ENCODE data around the gene MLXIPL. TPM values are rescaled to one million over a fixed set of nuclear protein-coding genes. Genes with fewer than 3 reads are reported as not detected.
"Not testable (repeated sequence)": the region's sequence is repeated elsewhere in the genome, so short reads cannot be mapped to it uniquely, and the experiment has no call there.

The MLXIPL gene
- total RNA-seq, 1 donor from 2014 or later: 8.7 TPM

DNA sequence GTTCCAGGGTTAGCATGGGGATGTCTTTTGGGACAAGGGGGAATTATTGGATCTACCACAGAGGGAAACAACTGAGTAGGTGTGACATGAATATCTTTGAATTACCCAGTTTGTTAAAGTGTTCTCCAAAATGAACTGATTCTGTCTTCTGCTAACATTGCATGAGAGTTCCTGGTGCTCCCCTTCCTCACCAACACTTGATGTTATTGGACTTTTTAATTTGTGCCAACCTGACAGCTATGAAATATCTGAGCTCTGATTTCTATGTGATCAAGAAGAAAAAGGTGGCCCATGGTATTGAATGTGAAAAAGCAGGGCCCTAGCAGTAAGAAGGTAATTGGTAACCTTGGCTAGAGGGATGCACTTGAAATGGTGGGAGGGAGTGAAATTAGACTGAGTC, 38.7 kb upstream of the MLXIPL start:
- Mint-ChIP-seq H3K4me1 (ENCODE audit: unreplicated experiment) (peaks cover 7% of the 10 kb centered on the region), H3K27me3 (ENCODE audit: unreplicated experiment) (no peaks in the 10 kb centered on the region), H3K4me3 (ENCODE audit: unreplicated experiment) (peak overlapping the region; percentile 19), H3K27ac (ENCODE audit: unreplicated experiment) (no peak overlapping the region), H3K9me3 (ENCODE audit: unreplicated experiment) (no peaks in the 10 kb centered on the region), H3K36me3 (ENCODE audit: low read depth, unreplicated experiment) (peaks cover 6% of the 10 kb centered on the region)
- TF ChIP-seq, protein P1, sequence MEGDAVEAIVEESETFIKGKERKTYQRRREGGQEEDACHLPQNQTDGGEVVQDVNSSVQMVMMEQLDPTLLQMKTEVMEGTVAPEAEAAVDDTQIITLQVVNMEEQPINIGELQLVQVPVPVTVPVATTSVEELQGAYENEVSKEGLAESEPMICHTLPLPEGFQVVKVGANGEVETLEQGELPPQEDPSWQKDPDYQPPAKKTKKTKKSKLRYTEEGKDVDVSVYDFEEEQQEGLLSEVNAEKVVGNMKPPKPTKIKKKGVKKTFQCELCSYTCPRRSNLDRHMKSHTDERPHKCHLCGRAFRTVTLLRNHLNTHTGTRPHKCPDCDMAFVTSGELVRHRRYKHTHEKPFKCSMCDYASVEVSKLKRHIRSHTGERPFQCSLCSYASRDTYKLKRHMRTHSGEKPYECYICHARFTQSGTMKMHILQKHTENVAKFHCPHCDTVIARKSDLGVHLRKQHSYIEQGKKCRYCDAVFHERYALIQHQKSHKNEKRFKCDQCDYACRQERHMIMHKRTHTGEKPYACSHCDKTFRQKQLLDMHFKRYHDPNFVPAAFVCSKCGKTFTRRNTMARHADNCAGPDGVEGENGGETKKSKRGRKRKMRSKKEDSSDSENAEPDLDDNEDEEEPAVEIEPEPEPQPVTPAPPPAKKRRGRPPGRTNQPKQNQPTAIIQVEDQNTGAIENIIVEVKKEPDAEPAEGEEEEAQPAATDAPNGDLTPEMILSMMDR (IDR thresholded peaks at IDR 0.05; ENCODE audit: unreplicated experiment): no peak
- DNase-seq (ENCODE audit: low spot score): no peak

DNA sequence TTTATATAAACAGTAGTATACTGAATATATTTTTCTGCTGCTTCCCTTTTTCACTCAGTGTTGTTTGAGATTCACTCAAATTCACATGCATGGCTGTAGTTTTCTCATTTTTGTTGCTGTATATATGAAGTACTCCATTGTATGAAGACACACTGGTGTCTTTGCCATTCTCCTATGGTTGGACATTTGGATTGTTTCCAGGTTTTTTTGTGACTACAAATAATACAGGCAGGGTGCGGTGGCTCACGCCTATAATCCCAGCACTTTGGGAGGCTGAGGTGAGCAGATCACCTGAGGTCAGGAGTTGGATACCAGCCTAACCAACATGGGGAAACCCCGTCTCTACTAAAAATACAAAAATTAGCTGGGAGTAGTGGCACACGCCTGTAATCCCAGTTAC, 36.3 kb upstream of the MLXIPL start:
- H3K4me3 Mint-ChIP-seq (ENCODE audit: unreplicated experiment); H3K36me3 Mint-ChIP-seq (ENCODE audit: low read depth, unreplicated experiment); H3K27ac Mint-ChIP-seq (ENCODE audit: unreplicated experiment); H3K9me3 Mint-ChIP-seq (ENCODE audit: unreplicated experiment); DNase-seq (ENCODE audit: low spot score); H3K27me3 Mint-ChIP-seq (ENCODE audit: unreplicated experiment); H3K4me1 Mint-ChIP-seq (ENCODE audit: unreplicated experiment): not testable (repeated sequence)

DNA sequence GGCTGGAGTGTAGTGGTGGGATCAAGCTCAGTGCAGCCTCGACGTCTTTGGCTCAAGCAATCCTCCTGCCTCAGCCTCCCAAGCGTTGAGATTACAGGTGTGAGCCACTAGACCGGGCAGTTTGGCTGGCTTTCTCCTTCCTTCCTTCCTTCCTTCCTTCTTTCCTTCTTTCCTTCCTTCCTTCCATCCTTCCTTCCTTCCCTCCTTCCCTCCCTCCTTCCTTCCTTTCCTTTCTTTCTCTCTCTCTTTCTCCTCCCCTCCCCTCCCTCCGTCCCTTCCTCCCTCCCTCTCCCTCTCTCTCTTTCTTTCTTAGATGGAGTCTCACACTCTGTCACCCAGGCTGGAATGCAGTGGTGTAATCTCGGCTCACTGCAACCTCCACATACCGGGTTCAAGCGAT, 35.7 kb upstream of the MLXIPL start:
- no peaks in the 10 kb centered on the region for H3K9me3 Mint-ChIP-seq (ENCODE audit: unreplicated experiment)
- no peaks in the 10 kb centered on the region for H3K27me3 Mint-ChIP-seq (ENCODE audit: unreplicated experiment)
- DNase-seq (ENCODE audit: low spot score): no peak
- no peak overlapping the region for H3K4me3 Mint-ChIP-seq (ENCODE audit: unreplicated experiment)
- no peak overlapping the region for H3K27ac Mint-ChIP-seq (ENCODE audit: unreplicated experiment)
- TF ChIP-seq, protein P1 (IDR thresholded peaks at IDR 0.05; ENCODE audit: unreplicated experiment): no peak
- H3K4me1 Mint-ChIP-seq (ENCODE audit: unreplicated experiment): peaks cover 5% of the 10 kb centered on the region
- H3K36me3 Mint-ChIP-seq (ENCODE audit: low read depth, unreplicated experiment): peaks cover 6% of the 10 kb centered on the region

DNA sequence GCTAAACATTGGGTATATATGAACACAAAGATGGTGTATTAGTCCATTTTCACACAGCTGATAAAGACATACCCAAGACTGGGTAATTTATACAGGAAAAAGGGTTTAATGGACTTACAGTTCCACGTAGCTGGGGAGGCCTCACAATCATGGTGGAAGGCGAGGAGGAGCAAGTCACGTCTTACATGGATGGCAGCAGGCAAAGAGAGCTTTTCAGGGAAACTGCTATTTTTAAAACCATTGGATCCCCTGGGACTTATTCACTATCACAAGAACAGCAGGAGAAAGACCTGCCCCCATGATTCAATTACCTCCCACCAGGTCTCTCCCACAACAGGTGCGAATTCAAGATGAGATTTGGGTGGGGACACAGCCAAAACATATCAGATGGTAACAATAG, 31.0 kb upstream of the MLXIPL start:
- H3K4me3 Mint-ChIP-seq (ENCODE audit: unreplicated experiment); H3K9me3 Mint-ChIP-seq (ENCODE audit: unreplicated experiment); H3K27me3 Mint-ChIP-seq (ENCODE audit: unreplicated experiment); DNase-seq (ENCODE audit: low spot score); H3K27ac Mint-ChIP-seq (ENCODE audit: unreplicated experiment); H3K4me1 Mint-ChIP-seq (ENCODE audit: unreplicated experiment); H3K36me3 Mint-ChIP-seq (ENCODE audit: low read depth, unreplicated experiment): not testable (repeated sequence)

DNA sequence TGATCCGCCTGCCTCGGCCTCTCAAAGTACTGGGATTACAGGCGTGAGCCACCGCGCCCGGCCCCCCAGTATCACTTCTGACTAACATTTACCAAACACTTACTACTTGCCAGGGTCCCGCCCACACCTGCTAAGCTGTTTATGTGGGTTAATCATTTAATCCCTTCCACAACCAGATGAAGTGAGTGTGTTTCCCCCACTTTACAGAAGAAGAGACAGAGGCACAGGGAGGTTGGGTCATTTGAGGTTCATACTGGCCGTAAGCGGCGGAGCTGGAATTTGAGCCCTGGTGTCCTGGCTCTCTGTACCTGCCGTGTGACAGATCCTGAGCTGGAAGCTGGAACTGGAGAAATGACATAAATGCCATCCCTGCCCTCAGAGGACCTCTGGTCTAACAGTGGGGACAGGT, 28.2 kb upstream of the MLXIPL start:
- peaks cover 9% of the 10 kb centered on the region for H3K4me1 Mint-ChIP-seq (ENCODE audit: unreplicated experiment)

DNA sequence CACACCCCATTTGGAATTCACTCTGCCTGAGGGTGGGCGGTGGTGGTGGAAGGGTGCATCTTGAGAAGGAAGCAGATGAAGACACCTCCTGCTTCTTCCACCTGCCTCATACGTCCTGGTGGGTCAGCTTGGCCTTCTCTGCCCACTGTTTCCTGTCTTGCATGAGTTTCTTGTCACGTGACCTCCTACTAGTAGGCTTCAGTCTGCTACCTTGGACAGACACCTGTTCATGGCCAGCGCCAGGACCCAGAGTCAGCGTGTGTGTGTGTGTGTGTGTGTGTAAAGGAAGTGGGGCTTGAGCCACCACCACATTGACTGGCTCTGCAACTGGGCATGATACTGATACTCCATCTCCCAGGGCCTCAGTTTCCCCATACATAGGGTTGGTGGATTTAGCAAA, 26.2 kb upstream of the MLXIPL start:
- TF ChIP-seq, protein P1 (IDR thresholded peaks at IDR 0.05; ENCODE audit: unreplicated experiment): no peak
- Mint-ChIP-seq H3K27me3 (ENCODE audit: unreplicated experiment) (peaks cover 22% of the 10 kb centered on the region), H3K27ac (ENCODE audit: unreplicated experiment) (no peak overlapping the region), H3K36me3 (ENCODE audit: low read depth, unreplicated experiment) (no peaks in the 10 kb centered on the region), H3K9me3 (ENCODE audit: unreplicated experiment) (no peaks in the 10 kb centered on the region), H3K4me3 (ENCODE audit: unreplicated experiment) (peak overlapping the region; percentile 51), H3K4me1 (ENCODE audit: unreplicated experiment) (peaks cover 14% of the 10 kb centered on the region)
- no peak for DNase-seq (ENCODE audit: low spot score)

More for the DNA sequence above, 28.2 kb upstream of the MLXIPL start:
- no peaks in the 10 kb centered on the region for H3K9me3 Mint-ChIP-seq (ENCODE audit: unreplicated experiment)
- H3K36me3 Mint-ChIP-seq (ENCODE audit: low read depth, unreplicated experiment): no peaks in the 10 kb centered on the region
- TF ChIP-seq, protein P1 (IDR thresholded peaks at IDR 0.05; ENCODE audit: unreplicated experiment): no peak
- no peak overlapping the region for H3K27ac Mint-ChIP-seq (ENCODE audit: unreplicated experiment)
- H3K27me3 Mint-ChIP-seq (ENCODE audit: unreplicated experiment): peaks cover 16% of the 10 kb centered on the region
- DNase-seq (ENCODE audit: low spot score): no peak
- no peak overlapping the region for H3K4me3 Mint-ChIP-seq (ENCODE audit: unreplicated experiment)

Measured in endothelial cell (in vitro differentiated cells).